ENCODE measurements around the gene PKHD1. TPM values are rescaled to one million over a fixed set of nuclear protein-coding genes. Genes with fewer than 3 reads are reported as not detected.

PKHD1 gene
- polyA plus RNA-seq, 4 donors, result under 0.01 to 1.3 TPM; not detected in 2

DNA sequence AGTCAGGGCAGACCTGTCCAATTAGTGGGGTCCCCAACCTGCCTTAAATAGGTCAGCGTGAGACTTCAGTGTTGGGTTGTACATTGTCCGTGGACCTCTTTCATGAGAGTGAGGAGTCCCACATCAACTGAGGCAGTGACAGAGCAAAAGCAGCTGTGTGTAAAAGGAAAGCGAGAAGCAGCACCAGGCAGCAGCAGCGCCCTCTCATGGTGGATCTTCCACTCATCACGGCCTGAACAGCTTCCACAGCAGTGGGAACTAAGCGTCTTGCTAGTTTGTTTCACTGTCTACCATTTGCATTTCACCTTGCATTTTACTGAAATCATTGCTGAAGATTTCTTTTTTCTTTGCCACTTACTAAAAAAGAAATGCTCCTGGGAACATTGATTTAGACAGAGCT, 333.8 kb downstream of the PKHD1 start:
- H3K27ac ChIP-seq (ENCODE audit: low read depth in 1 of 3, low read length in 2 of 3), result no peak overlapping the region
- no peaks in the 10 kb centered on the region for H3K27me3 ChIP-seq (ENCODE audit: control insufficient read depth in 3 of 3, insufficient read depth in 3 of 3, low read length in 3 of 3)
- H3K4me3 ChIP-seq (ENCODE audit: low read depth in 1 of 3, low read length in 3 of 3), result no peak overlapping the region
- H3K9me3 ChIP-seq (ENCODE audit: control insufficient read depth in 2 of 2, insufficient read depth in 1 of 2, low read depth in 1 of 2, low read length in 1 of 2), result no peaks in the 10 kb centered on the region
- H3K4me1 ChIP-seq (ENCODE audit: control insufficient read depth in 3 of 3, insufficient read depth in 2 of 3, low read depth in 1 of 3, low read length in 2 of 3), result no peaks in the 10 kb centered on the region
- WGBS, 3 donors, result 34 to 44% (median 36%) methylated on average over 6 of the region's 6 CpGs
- FAIRE-seq (no peak), DNase-seq (peak; percentile 6 to 13)
- H3K36me3 ChIP-seq (ENCODE audit: control insufficient read depth in 3 of 3, insufficient read depth in 2 of 3, low read depth in 1 of 3, low read length in 3 of 3), result no peaks in the 10 kb centered on the region

DNA sequence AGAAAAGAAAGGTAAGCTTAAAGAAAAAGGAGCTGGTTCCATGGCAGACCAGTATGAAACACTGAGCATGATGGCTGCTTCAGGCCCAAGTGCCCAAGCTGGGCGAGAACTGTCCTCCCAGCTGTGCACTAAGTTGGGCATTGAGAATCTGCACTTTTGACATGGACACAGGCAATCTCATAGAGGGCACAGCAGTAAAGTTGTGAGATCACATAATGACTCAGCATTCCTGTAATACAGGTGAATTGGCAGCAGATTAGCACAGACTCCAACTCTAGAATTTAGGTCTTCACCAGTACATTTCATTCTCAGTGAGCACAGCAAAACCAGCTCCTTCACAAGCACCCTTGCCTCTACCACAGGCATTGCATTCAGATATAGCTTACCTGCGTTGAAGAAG, 343.4 kb downstream of the PKHD1 start:
- WGBS, 3 donors, result 73 to 81% (median 76%) methylated on average over 2 of the region's 2 CpGs
- FAIRE-seq (no peak), DNase-seq (no peak)
- Histone ChIP-seq H3K4me3 (ENCODE audit: low read depth in 1 of 3, low read length in 3 of 3) (no peak overlapping the region), H3K27ac (ENCODE audit: low read depth in 1 of 3, low read length in 2 of 3) (no peak overlapping the region), H3K36me3 (ENCODE audit: control insufficient read depth in 3 of 3, insufficient read depth in 2 of 3, low read depth in 1 of 3, low read length in 3 of 3) (no peaks in the 10 kb centered on the region), H3K27me3 (ENCODE audit: control insufficient read depth in 3 of 3, insufficient read depth in 3 of 3, low read length in 3 of 3) (no peaks in the 10 kb centered on the region), H3K4me1 (ENCODE audit: control insufficient read depth in 3 of 3, insufficient read depth in 2 of 3, low read depth in 1 of 3, low read length in 2 of 3) (no peaks in the 10 kb centered on the region), H3K9me3 (ENCODE audit: control insufficient read depth in 2 of 2, insufficient read depth in 1 of 2, low read depth in 1 of 2, low read length in 1 of 2) (no peaks in the 10 kb centered on the region)

DNA sequence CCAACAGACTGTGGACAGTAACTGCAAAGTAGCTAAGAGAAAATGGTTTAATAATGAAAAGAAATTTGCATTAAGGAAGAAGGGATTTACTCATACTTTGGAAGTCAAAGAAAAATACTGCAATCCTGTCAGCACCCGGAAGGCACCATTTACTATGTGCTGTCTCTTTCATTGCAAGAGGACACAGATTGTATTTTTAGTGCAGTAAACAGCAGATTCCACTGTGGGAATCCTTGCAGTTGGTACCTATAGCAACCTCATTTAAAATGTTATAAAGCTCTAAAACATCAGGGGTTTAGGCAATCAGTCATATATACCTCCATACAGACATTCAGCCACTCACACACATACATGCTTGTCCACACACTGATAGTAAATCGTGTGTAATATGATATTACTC, 346.8 kb downstream of the PKHD1 start:
- Histone ChIP-seq H3K27ac (ENCODE audit: low read depth in 1 of 3, low read length in 2 of 3) (no peak overlapping the region), H3K4me1 (ENCODE audit: control insufficient read depth in 3 of 3, insufficient read depth in 2 of 3, low read depth in 1 of 3, low read length in 2 of 3) (no peaks in the 10 kb centered on the region), H3K9me3 (ENCODE audit: control insufficient read depth in 2 of 2, insufficient read depth in 1 of 2, low read depth in 1 of 2, low read length in 1 of 2) (no peaks in the 10 kb centered on the region), H3K27me3 (ENCODE audit: control insufficient read depth in 3 of 3, insufficient read depth in 3 of 3, low read length in 3 of 3) (no peaks in the 10 kb centered on the region), H3K4me3 (ENCODE audit: low read depth in 1 of 3, low read length in 3 of 3) (no peak overlapping the region), H3K36me3 (ENCODE audit: control insufficient read depth in 3 of 3, insufficient read depth in 2 of 3, low read depth in 1 of 3, low read length in 3 of 3) (no peaks in the 10 kb centered on the region)
- FAIRE-seq, result no peak
- 60 to 75% (median 70%) methylated on average over 2 of the region's 2 CpGs for WGBS, 3 donors
- no peak for DNase-seq

DNA sequence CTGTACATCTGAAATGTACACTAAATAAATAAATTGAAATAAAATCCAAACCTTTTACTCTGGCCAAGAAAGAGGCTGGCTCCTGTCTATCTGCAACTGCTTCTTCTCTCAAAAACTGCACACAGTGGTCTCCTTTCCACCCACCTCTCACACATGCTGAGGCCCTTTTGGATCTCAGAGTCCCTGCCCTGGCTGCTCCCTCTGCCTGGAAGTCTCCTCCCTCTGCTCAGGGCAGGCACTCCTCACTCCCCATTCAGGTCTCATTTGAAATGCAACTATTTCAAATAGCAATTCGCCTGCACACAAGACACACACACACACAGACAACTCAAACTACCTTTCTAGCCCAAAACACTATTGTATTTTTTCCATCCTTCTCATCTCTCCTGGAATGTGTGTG, 348.8 kb downstream of the PKHD1 start:
- DNase-seq (no peak), FAIRE-seq (no peak)
- Histone ChIP-seq H3K4me1 (ENCODE audit: control insufficient read depth in 3 of 3, insufficient read depth in 2 of 3, low read depth in 1 of 3, low read length in 2 of 3) (no peaks in the 10 kb centered on the region), H3K36me3 (ENCODE audit: control insufficient read depth in 3 of 3, insufficient read depth in 2 of 3, low read depth in 1 of 3, low read length in 3 of 3) (no peaks in the 10 kb centered on the region), H3K9me3 (ENCODE audit: control insufficient read depth in 2 of 2, insufficient read depth in 1 of 2, low read depth in 1 of 2, low read length in 1 of 2) (no peaks in the 10 kb centered on the region), H3K27ac (ENCODE audit: low read depth in 1 of 3, low read length in 2 of 3) (no peak overlapping the region), H3K4me3 (ENCODE audit: low read depth in 1 of 3, low read length in 3 of 3) (no peak overlapping the region), H3K27me3 (ENCODE audit: control insufficient read depth in 3 of 3, insufficient read depth in 3 of 3, low read length in 3 of 3) (no peaks in the 10 kb centered on the region)
- 71 to 82% (median 78%) methylated on average over 1 of the region's 1 CpG for WGBS, 3 donors

DNA sequence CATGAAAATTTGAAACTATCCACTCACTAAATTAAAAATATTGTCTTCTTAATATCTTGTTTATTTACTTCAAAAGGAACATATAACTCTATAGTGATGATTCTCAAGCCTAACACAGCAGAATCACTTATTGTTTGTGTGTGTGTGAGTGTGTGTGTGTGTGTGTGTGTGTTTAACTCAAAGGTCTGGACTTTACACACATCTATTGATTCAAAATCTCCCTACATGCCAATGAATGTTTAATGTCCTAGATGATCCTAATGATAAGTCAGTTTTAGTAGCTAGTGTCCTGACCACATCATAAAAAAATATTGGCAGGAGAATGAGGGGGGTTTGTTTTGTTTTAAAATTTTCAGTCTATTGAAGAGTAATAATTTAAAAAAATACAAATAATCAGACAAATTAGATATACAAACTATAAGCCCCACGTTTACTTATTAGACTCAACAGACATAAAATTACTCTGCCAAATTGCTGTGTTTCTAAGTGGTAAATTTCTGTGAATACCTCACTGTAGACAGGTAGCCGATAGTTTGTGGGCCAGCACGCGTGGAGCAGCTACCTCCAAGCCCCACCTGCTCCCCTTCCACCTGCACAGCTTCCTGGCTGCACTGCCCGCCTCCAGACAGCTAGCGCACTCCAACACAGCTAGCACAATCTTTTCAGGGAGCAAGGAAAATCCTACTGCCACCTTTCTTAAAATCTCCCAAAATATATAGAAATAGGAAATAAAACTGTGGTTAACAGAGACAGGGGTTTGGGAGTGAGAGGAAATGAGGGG, 349.6 kb downstream of the PKHD1 start:
- FAIRE-seq (no peak), DNase-seq (no peak)
- no peak overlapping the region for H3K27ac ChIP-seq (ENCODE audit: low read depth in 1 of 3, low read length in 2 of 3)
- no peak overlapping the region for H3K4me3 ChIP-seq (ENCODE audit: low read depth in 1 of 3, low read length in 3 of 3)
- H3K4me1 ChIP-seq (ENCODE audit: control insufficient read depth in 3 of 3, insufficient read depth in 2 of 3, low read depth in 1 of 3, low read length in 2 of 3), result no peaks in the 10 kb centered on the region
- no peaks in the 10 kb centered on the region for H3K36me3 ChIP-seq (ENCODE audit: control insufficient read depth in 3 of 3, insufficient read depth in 2 of 3, low read depth in 1 of 3, low read length in 3 of 3)
- no peaks in the 10 kb centered on the region for H3K9me3 ChIP-seq (ENCODE audit: control insufficient read depth in 2 of 2, insufficient read depth in 1 of 2, low read depth in 1 of 2, low read length in 1 of 2)
- WGBS, 3 donors, result 44 to 63% (median 45%) methylated on average over 6 of the region's 6 CpGs
- H3K27me3 ChIP-seq (ENCODE audit: control insufficient read depth in 3 of 3, insufficient read depth in 3 of 3, low read length in 3 of 3), result no peaks in the 10 kb centered on the region

DNA sequence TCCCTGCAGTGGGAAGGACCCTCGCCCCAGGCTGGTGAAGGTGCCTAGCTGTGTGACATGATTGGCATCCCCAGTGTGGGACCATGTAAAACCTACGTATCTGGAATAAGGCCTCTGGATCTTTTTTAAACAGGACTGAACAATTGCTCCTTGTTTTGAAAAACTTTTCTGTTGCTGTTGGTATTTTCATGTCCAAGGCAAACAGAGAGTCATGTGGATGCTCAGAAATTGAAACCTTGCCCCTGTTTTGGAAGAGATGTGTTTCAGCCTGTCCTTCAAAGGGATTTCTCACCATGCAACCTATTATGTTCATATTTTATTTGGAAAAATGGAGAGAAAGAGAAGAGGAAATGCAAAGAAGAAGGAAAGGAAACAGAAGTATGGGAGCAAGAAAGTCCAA, 362.3 kb downstream of the PKHD1 start:
- DNase-seq (no peak), FAIRE-seq (no peak)
- 77 to 80% (median 78%) methylated on average over 2 of the region's 2 CpGs for WGBS, 3 donors
- Histone ChIP-seq H3K4me1 (ENCODE audit: control insufficient read depth in 3 of 3, insufficient read depth in 2 of 3, low read depth in 1 of 3, low read length in 2 of 3) (no peaks in the 10 kb centered on the region), H3K27me3 (ENCODE audit: control insufficient read depth in 3 of 3, insufficient read depth in 3 of 3, low read length in 3 of 3) (no peaks in the 10 kb centered on the region), H3K4me3 (ENCODE audit: low read depth in 1 of 3, low read length in 3 of 3) (no peak overlapping the region), H3K36me3 (ENCODE audit: control insufficient read depth in 3 of 3, insufficient read depth in 2 of 3, low read depth in 1 of 3, low read length in 3 of 3) (no peaks in the 10 kb centered on the region), H3K9me3 (ENCODE audit: control insufficient read depth in 2 of 2, insufficient read depth in 1 of 2, low read depth in 1 of 2, low read length in 1 of 2) (no peaks in the 10 kb centered on the region), H3K27ac (ENCODE audit: low read depth in 1 of 3, low read length in 2 of 3) (no peak overlapping the region)

DNA sequence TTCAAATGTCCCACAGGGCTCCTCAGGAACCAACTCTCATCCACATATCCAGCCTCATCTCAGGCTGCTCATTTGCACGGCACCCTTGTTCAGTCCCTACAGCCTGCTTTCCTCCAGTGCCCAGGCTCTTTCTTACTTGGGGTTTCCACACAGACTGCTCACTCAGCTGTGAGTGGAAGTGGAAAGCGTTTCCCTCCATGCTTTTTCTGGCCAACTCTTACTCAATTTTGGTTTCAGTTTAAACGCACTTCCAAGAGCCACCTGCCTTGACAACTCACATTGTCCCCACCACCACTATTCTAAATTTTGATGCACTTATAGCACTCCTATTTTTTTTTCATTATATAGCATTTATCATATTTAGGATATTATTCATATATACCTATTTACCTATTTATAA, 367.1 kb downstream of the PKHD1 start:
- no peaks in the 10 kb centered on the region for H3K36me3 ChIP-seq (ENCODE audit: control insufficient read depth in 3 of 3, insufficient read depth in 2 of 3, low read depth in 1 of 3, low read length in 3 of 3)
- no peak overlapping the region for H3K4me3 ChIP-seq (ENCODE audit: low read depth in 1 of 3, low read length in 3 of 3)
- DNase-seq (no peak), FAIRE-seq (no peak)
- no peaks in the 10 kb centered on the region for H3K4me1 ChIP-seq (ENCODE audit: control insufficient read depth in 3 of 3, insufficient read depth in 2 of 3, low read depth in 1 of 3, low read length in 2 of 3)
- H3K27me3 ChIP-seq (ENCODE audit: control insufficient read depth in 3 of 3, insufficient read depth in 3 of 3, low read length in 3 of 3), result no peaks in the 10 kb centered on the region
- no peaks in the 10 kb centered on the region for H3K9me3 ChIP-seq (ENCODE audit: control insufficient read depth in 2 of 2, insufficient read depth in 1 of 2, low read depth in 1 of 2, low read length in 1 of 2)
- 74 to 89% (median 81%) methylated on average over 3 of the region's 3 CpGs for WGBS, 3 donors
- H3K27ac ChIP-seq (ENCODE audit: low read depth in 1 of 3, low read length in 2 of 3), result no peak overlapping the region

DNA sequence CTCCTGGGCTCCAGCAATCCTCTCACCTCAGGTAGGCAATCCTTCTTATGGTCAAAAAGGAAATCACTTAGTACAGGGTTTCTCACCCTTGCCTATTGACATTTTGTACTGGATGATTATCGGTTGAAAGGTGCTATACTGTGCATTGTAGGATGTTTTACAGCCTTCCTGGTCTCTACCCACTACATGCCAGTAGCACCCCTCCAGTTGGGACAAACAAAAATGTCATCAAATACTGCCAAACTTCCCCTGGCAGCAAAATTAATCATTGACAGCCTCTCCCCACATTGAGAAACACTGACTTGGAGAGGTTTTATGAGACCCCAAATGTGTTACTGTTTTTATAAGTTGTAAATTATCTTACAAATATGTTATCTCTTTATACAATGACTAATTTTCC, 368.1 kb downstream of the PKHD1 start:
- Histone ChIP-seq H3K9me3 (ENCODE audit: control insufficient read depth in 2 of 2, insufficient read depth in 1 of 2, low read depth in 1 of 2, low read length in 1 of 2) (no peaks in the 10 kb centered on the region), H3K4me3 (ENCODE audit: low read depth in 1 of 3, low read length in 3 of 3) (no peak overlapping the region), H3K36me3 (ENCODE audit: control insufficient read depth in 3 of 3, insufficient read depth in 2 of 3, low read depth in 1 of 3, low read length in 3 of 3) (no peaks in the 10 kb centered on the region), H3K27me3 (ENCODE audit: control insufficient read depth in 3 of 3, insufficient read depth in 3 of 3, low read length in 3 of 3) (no peaks in the 10 kb centered on the region), H3K27ac (ENCODE audit: low read depth in 1 of 3, low read length in 2 of 3) (no peak overlapping the region), H3K4me1 (ENCODE audit: control insufficient read depth in 3 of 3, insufficient read depth in 2 of 3, low read depth in 1 of 3, low read length in 2 of 3) (no peaks in the 10 kb centered on the region)
- no peak for FAIRE-seq
- 75 to 88% (median 87%) methylated on average over 1 of the region's 1 CpG for WGBS, 3 donors
- DNase-seq, result no peak

DNA sequence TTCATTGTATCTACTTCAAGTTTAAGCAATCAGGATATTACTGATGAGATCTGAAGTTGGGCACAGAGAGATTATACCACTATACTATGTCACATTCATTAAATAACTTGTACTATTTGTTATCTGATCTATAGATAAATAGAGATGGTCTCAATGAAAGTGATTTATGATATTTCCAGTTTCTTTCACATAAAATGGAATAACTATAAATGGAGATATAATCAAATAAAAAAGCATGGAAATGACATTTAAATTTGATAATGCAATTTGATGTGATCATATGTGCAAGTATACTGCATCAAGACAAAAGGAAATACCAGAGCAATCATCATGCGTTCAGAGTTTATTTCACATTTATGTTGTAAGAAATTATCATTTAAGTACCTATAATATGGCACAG, 368.9 kb downstream of the PKHD1 start:
- Histone ChIP-seq H3K27me3 (ENCODE audit: control insufficient read depth in 3 of 3, insufficient read depth in 3 of 3, low read length in 3 of 3) (no peaks in the 10 kb centered on the region), H3K27ac (ENCODE audit: low read depth in 1 of 3, low read length in 2 of 3) (no peak overlapping the region), H3K4me3 (ENCODE audit: low read depth in 1 of 3, low read length in 3 of 3) (no peak overlapping the region), H3K4me1 (ENCODE audit: control insufficient read depth in 3 of 3, insufficient read depth in 2 of 3, low read depth in 1 of 3, low read length in 2 of 3) (no peaks in the 10 kb centered on the region), H3K9me3 (ENCODE audit: control insufficient read depth in 2 of 2, insufficient read depth in 1 of 2, low read depth in 1 of 2, low read length in 1 of 2) (no peaks in the 10 kb centered on the region), H3K36me3 (ENCODE audit: control insufficient read depth in 3 of 3, insufficient read depth in 2 of 3, low read depth in 1 of 3, low read length in 3 of 3) (no peaks in the 10 kb centered on the region)
- FAIRE-seq (no peak), DNase-seq (no peak)
- WGBS, 3 donors, result 74 to 94% (median 93%) methylated on average over 1 of the region's 1 CpG
